ENCODE results near the gene BBOX1.
A peak's percentile ranks its signal among the peaks of the same experiment; 100 is the strongest.

BBOX1 gene

GRCh38 chr11:27081056-27081455 is 40.4 kb downstream of the BBOX1 start:
- in situ Hi-C loops (cut with HindIII; ENCODE audit: low sequenced_read_pairs) = no loop called here
- DNase-seq (ENCODE audit: low read depth) = no peak
- H3K4me3 ChIP-seq (ENCODE audit: low read depth, low read length) = no peak overlapping the region
- TF ChIP-seq CTCF (IDR thresholded peaks at IDR 0.05; ENCODE audit: low read depth, low read length, missing control alignments) = no peak

GRCh38 chr11:27083241-27083640 is 42.6 kb downstream of the BBOX1 start:
- H3K4me3 ChIP-seq (ENCODE audit: low read depth, low read length) = no peak overlapping the region
- in situ Hi-C loops (cut with HindIII; ENCODE audit: low sequenced_read_pairs) = no loop called here
- no peak for TF ChIP-seq CTCF (IDR thresholded peaks at IDR 0.05; ENCODE audit: low read depth, low read length, missing control alignments)
- DNase-seq (ENCODE audit: low read depth) = no peak

- TF ChIP-seq CTCF (IDR thresholded peaks at IDR 0.05; ENCODE audit: low read depth, low read length, missing control alignments) = no peak
- no peak overlapping the region for H3K4me3 ChIP-seq (ENCODE audit: low read depth, low read length)
- in situ Hi-C loops (cut with HindIII; ENCODE audit: low sequenced_read_pairs) = no loop called here
- DNase-seq (ENCODE audit: low read depth) = no peak
These were observed 43.2 kb downstream of the BBOX1 start for GRCh38 chr11:27083782-27084181.

GRCh38 chr11:27084518-27084917 is 43.9 kb downstream of the BBOX1 start:
- TF ChIP-seq CTCF (IDR thresholded peaks at IDR 0.05; ENCODE audit: low read depth, low read length, missing control alignments) = no peak
- in situ Hi-C loops (cut with HindIII; ENCODE audit: low sequenced_read_pairs) = no loop called here
- no peak overlapping the region for H3K4me3 ChIP-seq (ENCODE audit: low read depth, low read length)
- DNase-seq (ENCODE audit: low read depth) = peak; percentile 60

- no peak for TF ChIP-seq CTCF (IDR thresholded peaks at IDR 0.05; ENCODE audit: low read depth, low read length, missing control alignments)
- in situ Hi-C loops (cut with HindIII; ENCODE audit: low sequenced_read_pairs) = no loop called here
- H3K4me3 ChIP-seq (ENCODE audit: low read depth, low read length) = no peak overlapping the region
These were observed 44.5 kb downstream of the BBOX1 start for GRCh38 chr11:27085111-27085510.

GRCh38 chr11:27085605-27086004 is 45.0 kb downstream of the BBOX1 start:
- TF ChIP-seq CTCF (IDR thresholded peaks at IDR 0.05; ENCODE audit: low read depth, low read length, missing control alignments) = no peak
- in situ Hi-C loops (cut with HindIII; ENCODE audit: low sequenced_read_pairs) = no loop called here
- DNase-seq (ENCODE audit: low read depth) = no peak
- H3K4me3 ChIP-seq (ENCODE audit: low read depth, low read length) = no peak overlapping the region

More at GRCh38 chr11:27085111-27085510, 44.5 kb downstream of the BBOX1 start:
- no peak for DNase-seq (ENCODE audit: low read depth)

GRCh38 chr11:27087432-27087831 is 46.8 kb downstream of the BBOX1 start:
- in situ Hi-C loops (cut with HindIII; ENCODE audit: low sequenced_read_pairs) = no loop called here
- no peak for TF ChIP-seq CTCF (IDR thresholded peaks at IDR 0.05; ENCODE audit: low read depth, low read length, missing control alignments)
- no peak for DNase-seq (ENCODE audit: low read depth)
- no peak overlapping the region for H3K4me3 ChIP-seq (ENCODE audit: low read depth, low read length)

All from astrocyte of the cerebellum (primary cell).